GM04503 (cell line): Measurements from ENCODE around the gene PON3.

Source experiments
- DNase-seq: peaks from one replicate; pipeline ENCODE4 v3.0.0-alpha.2; 2012; ENCODE audit warnings: low read depth

Gene PON3

GRCh38 chr7:95396136-95397032, at the start of gene PON3:
PON3 (minus strand) TSS chr7:95396375; CDS start chr7:95396350, 25 bp downstream.
- DNase-seq, result no peak

- no peak for DNase-seq
Measured at GRCh38 chr7:95444796-95445195, 48.6 kb upstream of the PON3 start.

GRCh38 chr7:95441042-95441823, 45.1 kb upstream of the PON3 start:
- DNase-seq, result no peak

- no peak for DNase-seq
Measured at GRCh38 chr7:95440394-95441038, 44.3 kb upstream of the PON3 start.

GRCh38 chr7:95436407-95436806, 40.2 kb upstream of the PON3 start:
- DNase-seq, result no peak

DNA sequence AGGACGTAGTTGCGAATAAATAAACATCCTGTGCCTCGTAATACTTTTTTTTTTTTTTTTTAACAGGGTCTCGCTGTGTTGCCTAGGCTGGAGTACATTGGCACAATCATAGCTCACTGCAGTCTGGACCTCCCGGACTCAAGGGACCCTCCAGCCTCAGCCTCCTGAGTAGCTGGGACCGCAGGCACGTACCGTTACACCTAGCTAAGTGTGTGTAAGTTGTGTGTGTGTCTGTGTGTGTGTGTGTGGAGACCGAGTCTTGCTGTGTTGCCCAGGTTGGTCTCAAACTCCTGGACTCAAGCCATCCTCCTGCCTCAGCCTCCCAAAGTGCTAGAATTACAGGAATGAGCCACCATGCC, 39.2 kb upstream of the PON3 start:
- no peak for DNase-seq

DNA sequence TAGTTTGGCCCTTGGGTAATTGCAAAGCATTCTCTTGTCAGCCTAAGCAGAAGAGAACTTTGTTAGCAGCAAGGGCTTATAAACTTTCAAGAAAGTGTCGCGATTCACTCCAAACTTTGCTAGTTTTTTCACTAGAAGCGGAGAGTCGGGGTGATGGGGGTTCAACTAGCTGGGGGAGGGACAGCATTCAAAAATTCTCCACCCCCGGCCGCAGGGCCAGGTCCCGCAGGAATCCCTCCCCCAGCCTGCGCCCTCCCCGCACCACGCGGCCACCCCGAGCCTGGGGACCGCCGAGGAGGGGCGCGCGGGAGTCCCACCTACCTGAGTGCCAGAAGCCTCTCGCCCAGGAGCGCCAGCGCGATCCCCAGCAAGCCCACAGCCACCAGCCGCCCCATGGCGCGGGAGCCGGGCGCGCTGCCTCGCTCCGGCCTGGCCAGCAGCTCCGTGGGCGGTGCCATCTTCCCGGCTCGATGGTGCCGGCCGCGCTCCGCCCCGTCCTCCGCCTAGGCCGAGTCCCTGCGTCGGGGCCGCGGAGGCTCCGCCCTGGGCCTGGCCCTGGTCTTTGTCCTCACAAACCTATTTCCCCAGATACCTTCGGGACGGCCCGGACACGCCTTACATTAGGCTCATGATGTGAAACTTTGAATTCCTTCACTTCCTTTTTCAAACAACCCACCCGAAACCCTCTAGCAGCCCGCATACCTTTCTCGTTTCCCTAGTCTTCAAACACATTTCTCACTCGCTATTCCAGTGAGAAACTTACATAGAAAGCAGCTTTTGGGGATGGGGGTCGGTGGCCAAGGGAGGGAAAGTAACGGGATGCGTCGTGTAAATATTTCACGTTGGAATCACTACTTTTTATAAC, 38.6 kb upstream of the PON3 start, which contains the start of gene PON2:
PON2 (minus strand) TSS at position 472 of the 865 bp plus-strand sequence; CDS start at position 395, 77 bp downstream.
- DNase-seq, result peak; percentile 35

DNA sequence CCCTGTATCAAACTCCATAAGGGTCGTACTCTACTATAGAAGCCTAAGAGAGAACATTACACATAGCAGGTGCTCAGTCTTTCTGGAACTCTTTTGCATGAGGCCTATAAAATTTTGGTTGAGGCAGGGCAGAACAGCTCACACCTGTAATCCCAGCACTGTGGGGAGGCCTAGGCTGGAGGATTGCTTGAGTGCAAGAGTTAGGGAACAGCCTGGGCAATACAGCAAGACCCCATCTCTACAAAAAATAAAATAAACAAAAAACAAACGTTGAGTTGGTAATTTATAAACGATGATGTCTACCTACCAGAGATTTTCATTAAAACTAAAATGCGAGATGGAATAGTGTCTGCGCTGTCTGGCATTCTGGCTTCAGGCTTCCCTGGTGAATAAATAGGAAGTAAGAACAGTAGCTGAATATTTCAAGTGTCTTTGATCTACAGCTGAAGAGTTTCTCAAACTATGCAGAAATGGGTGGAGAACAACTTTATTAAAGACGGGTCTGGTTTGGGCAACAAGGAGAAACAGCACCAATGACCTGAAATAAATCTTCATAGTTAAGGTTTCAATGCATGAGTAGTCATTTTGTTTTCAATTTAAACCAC, 37.9 kb upstream of the PON3 start:
- no peak for DNase-seq

GRCh38 chr7:95433129-95433528, 37.0 kb upstream of the PON3 start:
- DNase-seq, result no peak

- DNase-seq, result no peak
Measured at GRCh38 chr7:95432606-95433005, 36.4 kb upstream of the PON3 start.

GRCh38 chr7:95430864-95431263, 34.7 kb upstream of the PON3 start:
- no peak for DNase-seq

GRCh38 chr7:95429241-95429990, 33.2 kb upstream of the PON3 start:
- DNase-seq, result no peak

GRCh38 chr7:95427914-95428516, 31.8 kb upstream of the PON3 start:
- no peak for DNase-seq

DNA sequence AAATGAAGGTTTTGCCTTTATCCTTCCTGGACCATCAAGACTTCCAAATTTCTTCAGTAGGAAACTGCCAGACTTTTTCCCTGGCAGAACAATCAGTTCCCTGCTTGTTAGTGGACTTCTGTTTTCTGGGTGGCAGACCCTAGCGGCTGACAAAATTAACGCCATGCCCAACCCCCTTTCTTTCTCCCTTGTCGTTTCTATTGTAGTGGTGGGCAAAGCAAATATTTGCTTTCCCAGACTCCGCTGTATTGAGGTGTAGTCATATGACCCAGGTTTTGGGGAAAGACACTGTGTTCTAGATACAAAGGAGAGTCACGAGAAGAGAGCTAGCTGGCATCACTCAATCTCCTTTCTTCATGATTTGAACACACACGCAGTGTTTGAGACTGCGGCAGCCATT, 31.0 kb upstream of the PON3 start:
- DNase-seq, result no peak

DNA sequence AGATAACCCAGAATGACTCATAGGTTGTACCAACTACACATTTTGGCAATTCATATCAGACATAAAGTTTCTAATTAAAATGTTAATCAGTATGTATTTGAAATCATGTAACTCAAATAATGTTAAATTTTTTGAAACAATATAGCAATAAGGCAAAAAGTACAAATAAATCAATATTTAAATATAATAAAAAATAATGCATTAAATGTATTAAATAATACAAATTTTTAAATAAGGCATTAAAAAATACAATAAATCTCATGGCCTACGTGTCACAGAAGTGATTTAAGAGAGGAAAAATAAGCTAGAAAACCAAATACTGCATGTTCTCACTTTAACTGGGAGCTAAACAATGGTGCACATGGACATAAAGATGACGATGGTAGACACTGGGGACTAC, 29.5 kb upstream of the PON3 start:
- no peak for DNase-seq

GRCh38 chr7:95424716-95425115, 28.5 kb upstream of the PON3 start:
- no peak for DNase-seq

GRCh38 chr7:95421847-95422444, 25.8 kb upstream of the PON3 start:
- no peak for DNase-seq

GRCh38 chr7:95421000-95421846, 25.0 kb upstream of the PON3 start:
- DNase-seq, result no peak

DNA sequence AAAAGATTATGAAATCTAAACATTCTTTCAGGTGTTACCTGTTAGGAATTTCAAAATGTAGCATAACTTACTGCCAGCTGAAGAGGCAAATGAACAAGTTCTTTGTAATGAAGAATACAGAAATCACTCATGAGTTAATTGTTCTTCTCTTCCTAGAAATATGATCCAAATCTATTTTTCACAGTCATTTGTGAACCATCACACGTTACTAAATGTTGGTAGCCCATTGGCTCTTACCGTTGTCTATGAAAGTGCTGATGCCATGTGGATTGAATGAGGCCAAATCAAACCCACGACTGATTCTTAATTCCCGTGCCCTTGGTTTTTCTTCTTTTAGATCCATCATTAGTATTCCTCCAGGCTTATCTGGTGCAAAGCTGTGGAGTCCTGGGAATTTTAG, 15.9 kb upstream of the PON3 start:
- no peak for DNase-seq
